HepG2 (cell line): ENCODE results near the gene ZFP69. TPM values are rescaled to one million over a fixed set of nuclear protein-coding genes. Genes with fewer than 3 reads are reported as not detected.

Experiments
- ARNTL ChIP-seq: sonication (generic); formaldehyde crosslinking; IDR thresholded peaks from 2 replicates; pipeline ENCODE4 v1.4.0; 2020; ENCODE audit warnings: mild to moderate bottlenecking, missing genetic modification reagents
- FOSL1 ChIP-seq: sonication (generic); formaldehyde crosslinking; IDR thresholded peaks from 2 replicates; pipeline ENCODE4 v1.9.0; 2021; ENCODE audit warnings: missing genetic modification reagents, borderline replicate concordance
- HDAC6 ChIP-seq: fragments of 200-600 bp; sonication (generic); IDR thresholded peaks from 2 replicates; pipeline ENCODE4 v1.7.0; 2017; ENCODE audit warnings: mild to moderate bottlenecking, antibody characterized with exemption, low read length, low read depth
- MAZ ChIP-seq, 2 experiments: sonication (generic) in 1 of 2; formaldehyde crosslinking in 1 of 2; IDR thresholded peaks; 2 replicates each; pipeline versions ENCODE4 v1.5.0 to v1.6.1; 2012 to 2020; ENCODE audit warnings: low read depth in 2 of 2, mild to moderate bottlenecking in 2 of 2, borderline replicate concordance in 1 of 2, improper control_type of control experiment in 1 of 2, low read length in 1 of 2, missing genetic modification reagents in 1 of 2, moderate library complexity in 1 of 2
- MLX ChIP-seq: IDR thresholded peaks from 2 replicates; pipeline ENCODE4 v1.6.1; 2016
- MXD4 ChIP-seq: IDR thresholded peaks from 2 replicates; pipeline ENCODE4 v1.6.1; 2016; ENCODE audit warnings: mild to moderate bottlenecking, missing biosample characterization, missing genetic modification reagents
- NR2F2 ChIP-seq: IDR thresholded peaks from 2 replicates; pipeline ENCODE4 v1.6.1; 2012; ENCODE audit warnings: low read depth, inconsistent platforms, borderline replicate concordance
- PHF20 ChIP-seq: sonication (generic); formaldehyde crosslinking; IDR thresholded peaks from 2 replicates; pipeline ENCODE4 v1.5.0; 2020; ENCODE audit warnings: mild to moderate bottlenecking, missing genetic modification reagents
- RNF219 ChIP-seq: sonication (generic); formaldehyde crosslinking; IDR thresholded peaks from 2 replicates; pipeline ENCODE4 v1.5.0; 2020; ENCODE audit warnings: mild to moderate bottlenecking, missing genetic modification reagents
- SIX4 ChIP-seq: sonication (generic); formaldehyde crosslinking; IDR thresholded peaks from 2 replicates; pipeline ENCODE4 v1.4.0; 2020; ENCODE audit warnings: missing genetic modification reagents
- SNAPC5 ChIP-seq: sonication (generic); formaldehyde crosslinking; IDR thresholded peaks from 2 replicates; pipeline ENCODE4 v1.8.1; 2023; ENCODE audit warnings: mild to moderate bottlenecking, missing genetic modification reagents, borderline replicate concordance
- TBX2 ChIP-seq: sonication (generic); formaldehyde crosslinking; IDR thresholded peaks from 2 replicates; pipeline ENCODE4 v1.5.0; 2020; ENCODE audit warnings: missing genetic modification reagents, mild to moderate bottlenecking, borderline replicate concordance
- ZNF142 ChIP-seq: sonication (generic); formaldehyde crosslinking; IDR thresholded peaks from 2 replicates; pipeline ENCODE4 v1.4.0; 2020; ENCODE audit warnings: missing genetic modification reagents
- ZNF3 ChIP-seq: IDR thresholded peaks from 2 replicates; pipeline ENCODE4 v1.7.0; 2017; ENCODE audit warnings: inconsistent platforms
- ZNF552 ChIP-seq: sonication (generic); formaldehyde crosslinking; IDR thresholded peaks from 2 replicates; pipeline ENCODE4 v1.9.0; 2022; ENCODE audit warnings: missing genetic modification reagents, mild to moderate bottlenecking, borderline replicate concordance
- ZNF572 ChIP-seq: sonication (generic); formaldehyde crosslinking; IDR thresholded peaks from 2 replicates; pipeline ENCODE4 v1.5.1; 2020; ENCODE audit warnings: mild to moderate bottlenecking, missing genetic modification reagents
- ZNF660 ChIP-seq: sonication (generic); formaldehyde crosslinking; IDR thresholded peaks from 2 replicates; pipeline ENCODE4 v1.5.1; 2020; ENCODE audit warnings: mild to moderate bottlenecking, low read depth, missing genetic modification reagents, borderline replicate concordance
- ZNF784 ChIP-seq: sonication (generic); formaldehyde crosslinking; IDR thresholded peaks from 2 replicates; pipeline ENCODE4 v1.5.1; 2020; ENCODE audit warnings: missing genetic modification reagents, mild to moderate bottlenecking, borderline replicate concordance
- ZSCAN12 ChIP-seq: sonication (generic); formaldehyde crosslinking; IDR thresholded peaks from 2 replicates; pipeline ENCODE4 v1.9.0; 2021; ENCODE audit warnings: mild to moderate bottlenecking, missing genetic modification reagents
- polyA plus RNA-seq, 8 experiments: library from polyadenylated mRNA; depleted of rRNA in 3 of 8; stranded (reverse) in 7 of 8; unstranded in 1 of 8; fragments of >200 nt; fragmentation: Illumina TruSeq in 4 of 8; extraction: Trizol in 4 of 8; gene quantifications; 2 replicates each; pipeline versions ENCODE4 v1.2.1 to v1.2.3, GENCODE V29; 2011 to 2016; ENCODE audit warnings: low read depth in 4 of 8, missing spikeins in 1 of 8, mixed read lengths in 1 of 8; ENCODE audit not compliant: insufficient read depth in 1 of 8
- total RNA-seq, 5 experiments: library from RNA; depleted of rRNA; stranded (reverse); fragments of >200 nt; fragmentation: Illumina TruSeq; extraction: Trizol; gene quantifications; 2 replicates each; pipeline ENCODE4 v1.2.3, GENCODE V29; 2016; ENCODE audit warnings: low read depth in 1 of 5

The ZFP69 gene
- total and polyA plus RNA-seq, 2 of the 13 experiments (the other 11 are each of a cell fraction or from before 2014, with no cell fraction given) = 2.6 to 5.6 TPM

GRCh38 chr1:40531381-40532061, 54.4 kb downstream of the ZFP69 start, which contains the start of gene ZNF684 (continued):
- 0 out of 2 replicates have a peak, but pooled peaks have one; percentile 46 for TF ChIP-seq ZNF142 (CRISPR knock-in tag)
- no peak for TF ChIP-seq ZNF552 (CRISPR knock-in tag)
- no peak for TF ChIP-seq ARNTL (CRISPR knock-in tag)
- no peak for TF ChIP-seq FOSL1 (CRISPR knock-in tag)
- no peak; the same call in 1 of the 2 replicates for TF ChIP-seq MAZ (IDR thresholded peaks at IDR 0.05; ENCODE audit: borderline replicate concordance, low read depth, low read length)
- TF ChIP-seq MAZ (CRISPR knock-in tag; IDR thresholded peaks at IDR 0.05; ENCODE audit: low read depth) = peak; percentile 74
- no peak for TF ChIP-seq SIX4 (CRISPR knock-in tag)
- TF ChIP-seq MXD4 = peak; percentile 76; the same call in 1 of the 2 replicates
- TF ChIP-seq ZNF784 (CRISPR knock-in tag) = no peak
- peak; percentile 53; the same call in 1 of the 2 replicates for TF ChIP-seq TBX2 (CRISPR knock-in tag)
- TF ChIP-seq NR2F2 = no peak
- 0 out of 2 replicates have a peak, but pooled peaks have one; percentile 16 for TF ChIP-seq SNAPC5 (CRISPR knock-in tag)
- TF ChIP-seq ZSCAN12 (CRISPR knock-in tag) = no peak
- no peak for TF ChIP-seq ZNF3
- TF ChIP-seq ZNF572 = no peak
- peak; percentile 77 for TF ChIP-seq PHF20 (CRISPR knock-in tag)
- no peak for TF ChIP-seq RNF219 (CRISPR knock-in tag)
- no peak for TF ChIP-seq ZNF660 (CRISPR knock-in tag)
- TF ChIP-seq HDAC6 = no peak
- TF ChIP-seq MLX = no peak; the same call in 1 of the 2 replicates
